Endodermal cell (in vitro differentiated cells): ENCODE data around the gene FAM83C. TPM values are rescaled to one million over a fixed set of nuclear protein-coding genes. Genes with fewer than 3 reads are reported as not detected.

Source experiments
- DNase-seq: peaks from one replicate; pipeline ENCODE4 v3.0.0-alpha.2; 2017
- H3K27ac ChIP-seq: 2 replicates; pipeline ENCODE4 v1.5.1; 2013; ENCODE audit warnings: mild to moderate bottlenecking, low read depth, low read length, moderate library complexity
- H3K27me3 ChIP-seq: 2 replicates; pipeline ENCODE4 v1.6.1; 2013; ENCODE audit warnings: mild to moderate bottlenecking, low read length, moderate library complexity; ENCODE audit not compliant: insufficient read depth, control insufficient read depth, poor library complexity, severe bottlenecking
- H3K36me3 ChIP-seq: 2 replicates; pipeline ENCODE4 v1.7.0; 2013; ENCODE audit warnings: mild to moderate bottlenecking, low read length, moderate library complexity; ENCODE audit not compliant: control insufficient read depth, insufficient read depth
- H3K4me1 ChIP-seq: one replicate; pipeline ENCODE4 v1.7.0; 2013; ENCODE audit warnings: low read length; ENCODE audit not compliant: control insufficient read depth, insufficient read depth
- H3K4me3 ChIP-seq: 2 replicates; pipeline ENCODE4 v1.5.1; 2013; ENCODE audit warnings: mild to moderate bottlenecking, low read length, moderate library complexity
- H3K9ac ChIP-seq: 2 replicates; pipeline ENCODE4 v1.6.1; 2013; ENCODE audit warnings: mild to moderate bottlenecking, low read length, moderate library complexity; ENCODE audit not compliant: poor library complexity, severe bottlenecking; ENCODE audit errors: extremely low read depth
- H3K9me3 ChIP-seq: 2 replicates; pipeline ENCODE4 v1.6.1; 2013; ENCODE audit warnings: mild to moderate bottlenecking, low read length, moderate library complexity; ENCODE audit not compliant: control insufficient read depth
- H3K27ac Mint-ChIP-seq: 2 replicates; pipeline ENCODE4 v1.8.0; 2020; ENCODE audit warnings: mixed read lengths
- H3K27me3 Mint-ChIP-seq: 2 replicates; pipeline ENCODE4 v1.8.0; 2021; ENCODE audit warnings: mild to moderate bottlenecking, mixed read lengths; ENCODE audit not compliant: insufficient read depth
- H3K36me3 Mint-ChIP-seq: 2 replicates; pipeline ENCODE4 v1.8.0; 2020; ENCODE audit warnings: low read depth, mixed read lengths
- H3K4me1 Mint-ChIP-seq: 2 replicates; pipeline ENCODE4 v1.8.0; 2020; ENCODE audit warnings: mixed read lengths
- H3K4me3 Mint-ChIP-seq: 2 replicates; pipeline ENCODE4 v1.8.0; 2020; ENCODE audit warnings: mild to moderate bottlenecking, moderate library complexity, mixed read lengths
- H3K9me3 Mint-ChIP-seq: 2 replicates; pipeline ENCODE4 v1.8.0; 2020; ENCODE audit warnings: mild to moderate bottlenecking, mixed read lengths
- CTCF ChIP-seq: fragments of 200-600 bp; sonication (generic); conservative IDR thresholded peaks from 2 replicates; pipeline ENCODE4 v1.5.0; 2021; ENCODE audit warnings: antibody characterized with exemption, mild to moderate bottlenecking
- WGBS, 2 experiments: methylation state at CpG; one replicate each; pipeline versions ENCODE4 v1.1.5 to v1.1.7; 2013; ENCODE audit warnings: missing lambda C conversion rate in 2 of 2, mixed read lengths in 1 of 2; ENCODE audit not compliant: insufficient coverage in 1 of 2, insufficient read length in 1 of 2; 5-methylcytosine and 5-hydroxymethylcytosine counted together
- total RNA-seq, 2 donors: library from RNA; stranded (reverse); fragmentation: NEBNext Ultra II Directional in 1 of 2; extraction: Animal tissue kit (Norgen Biotek cat#: 25700) in 1 of 2; gene quantifications; 2 replicates in 1 of 2; 3 replicates in 1 of 2; pipeline ENCODE4 v1.2.1, GENCODE V29; 2021

FAM83C gene
- total RNA-seq, 2 donors from 2014 or later, result not detected

- Mint-ChIP-seq H3K9me3 (peaks cover 43% of the 10 kb centered on the region), H3K4me3 (no peak overlapping the region), H3K36me3 (no peaks in the 10 kb centered on the region), H3K27ac (no peak overlapping the region), H3K27me3 (no peaks in the 10 kb centered on the region), H3K4me1 (peaks cover 19% of the 10 kb centered on the region)
- peaks cover 8% of the 10 kb centered on the region for H3K4me1 ChIP-seq
- H3K36me3 ChIP-seq, result no peaks in the 10 kb centered on the region
- no peak for DNase-seq
- no peak overlapping the region for H3K4me3 ChIP-seq
- no peak overlapping the region for H3K27ac ChIP-seq
- no peaks in the 10 kb centered on the region for H3K27me3 ChIP-seq
- 88% methylated on average over 1 of the region's 2 CpGs; no CpG with 5 or more reads in 1 of the 2 experiments for WGBS, 2 experiments
- TF ChIP-seq CTCF, result no peak
- H3K9ac ChIP-seq, result no peak overlapping the region
- H3K9me3 ChIP-seq, result no peaks in the 10 kb centered on the region
These were observed 48.9 kb downstream of the FAM83C start for GRCh38 chr20:35243317-35243716.

GRCh38 chr20:35240811-35241293 lies 51.4 kb downstream of the FAM83C start:
- no peaks in the 10 kb centered on the region for H3K27me3 Mint-ChIP-seq
- peaks cover 14% of the 10 kb centered on the region for H3K4me1 Mint-ChIP-seq
- peak overlapping the region; percentile 1 for H3K27ac Mint-ChIP-seq

GRCh38 chr20:35240083-35240810 lies 52.0 kb downstream of the FAM83C start:
- no peak for DNase-seq
- H3K9me3 ChIP-seq, result peaks cover 7% of the 10 kb centered on the region
- no peaks in the 10 kb centered on the region for H3K27me3 ChIP-seq
- H3K36me3 ChIP-seq, result no peaks in the 10 kb centered on the region
- Mint-ChIP-seq H3K9me3 (peaks cover 49% of the 10 kb centered on the region), H3K36me3 (no peaks in the 10 kb centered on the region), H3K27me3 (no peaks in the 10 kb centered on the region), H3K4me3 (no peak overlapping the region), H3K4me1 (peaks cover 14% of the 10 kb centered on the region), H3K27ac (no peak overlapping the region)
- no peak for TF ChIP-seq CTCF
- no peak overlapping the region for H3K27ac ChIP-seq
- H3K9ac ChIP-seq, result no peak overlapping the region
- peak overlapping the region; percentile 19 for H3K4me3 ChIP-seq
- peaks cover 8% of the 10 kb centered on the region for H3K4me1 ChIP-seq
- 73 to 84% methylated on average over 3 to 5 of the region's 5 CpGs for WGBS, 2 experiments

More at GRCh38 chr20:35240811-35241293, 51.4 kb downstream of the FAM83C start:
- H3K4me3 Mint-ChIP-seq, result no peak overlapping the region
- 93% methylated on average over 2 of the region's 2 CpGs; no CpG with 5 or more reads in 1 of the 2 experiments for WGBS, 2 experiments
- H3K9ac ChIP-seq, result no peak overlapping the region
- no peaks in the 10 kb centered on the region for H3K27me3 ChIP-seq
- H3K9me3 Mint-ChIP-seq, result peaks cover 46% of the 10 kb centered on the region
- DNase-seq, result no peak
- peaks cover 7% of the 10 kb centered on the region for H3K9me3 ChIP-seq
- H3K36me3 Mint-ChIP-seq, result no peaks in the 10 kb centered on the region
- H3K36me3 ChIP-seq, result no peaks in the 10 kb centered on the region
- no peak for TF ChIP-seq CTCF
- no peak overlapping the region for H3K27ac ChIP-seq
- peaks cover 8% of the 10 kb centered on the region for H3K4me1 ChIP-seq
- H3K4me3 ChIP-seq, result peak overlapping the region; percentile 19
